ENCODE results near the gene KMT2A.

GRCh38 chr11:118528511-118528910, 92.2 kb downstream of the KMT2A start:
- TF ChIP-seq CTCF (IDR thresholded peaks at IDR 0.05; ENCODE audit: extremely low read depth in 1 of 2, insufficient read depth in 1 of 2, low read depth in 1 of 2, low read length in 2 of 2) (no peak), POLR2AphosphoS5 (IDR thresholded peaks at IDR 0.05; ENCODE audit: insufficient read depth, low read depth, low read length) (no peak)
